ENCODE measurements around the gene DAPL1.

DAPL1 gene, protein sequence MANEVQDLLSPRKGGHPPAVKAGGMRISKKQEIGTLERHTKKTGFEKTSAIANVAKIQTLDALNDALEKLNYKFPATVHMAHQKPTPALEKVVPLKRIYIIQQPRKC

GRCh38 chr2:158795195-158795924, at the start of gene DAPL1:
DAPL1 (plus strand) TSS chr2:158795317; CDS start chr2:158795373, 56 bp downstream.
- Histone ChIP-seq H3K9ac (no peak within 1 kb of the TSS), H3K27ac (no peak within 1 kb of the TSS), H3K9me3 (replicated peaks in 1 of 11) (no peaks in the 10 kb centered on the region), H3K4me2 (peak within 1 kb of the TSS in 10 of 11 experiments; percentile 20 to 67 (median 47); a peak in 17 of 22 replicates), H3K36me3 (no peaks in the 10 kb centered on the region), H3K4me1 (peaks cover 0 to 34% (median 26%) of the 10 kb centered on the region in 10 experiments; a peak in 18 of 20 replicates), H3K27me3 (no peaks in the 10 kb centered on the region; a peak in 1 of 22 replicates), H4K20me1 (no peaks in the 10 kb centered on the region), H3K4me3 (no peak within 1 kb of the TSS)
- no peak for TF ChIP-seq Cebpa-rat (IDR thresholded peaks at IDR 0.05)

DNA sequence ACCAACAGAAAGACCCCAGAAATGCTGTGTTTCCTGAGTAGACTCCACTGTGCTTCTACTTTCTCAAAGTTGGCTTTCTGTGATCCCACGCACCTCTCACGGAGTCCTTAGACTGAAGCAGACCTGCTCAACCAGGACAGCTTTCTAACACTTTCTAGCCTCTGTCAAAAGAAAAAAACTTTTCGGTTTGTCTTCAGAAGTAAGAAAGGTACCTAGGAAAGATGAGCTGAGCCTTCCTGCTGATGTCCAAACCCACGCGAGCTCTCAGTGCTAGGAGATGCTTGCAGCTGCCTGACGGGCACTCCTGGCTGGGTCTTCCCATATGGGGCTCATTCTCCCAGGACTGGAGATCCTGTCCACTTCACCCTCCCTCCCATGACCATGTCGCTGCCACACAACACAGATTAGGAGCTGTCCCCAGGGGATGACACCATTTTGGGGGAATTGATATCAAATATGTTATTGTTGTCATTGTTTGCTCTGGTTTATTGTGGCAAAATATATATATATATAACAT, 49.2 kb upstream of the DAPL1 start:
- TF ChIP-seq Cebpa-rat (IDR thresholded peaks at IDR 0.05): no peak
- H3K4me1 ChIP-seq: peaks cover 0 to 9% (median 0%) of the 10 kb centered on the region in 10 experiments; a peak in 4 of 20 replicates
- no peak overlapping the region for H3K4me3 ChIP-seq
- no peaks in the 10 kb centered on the region for H4K20me1 ChIP-seq
- no peak overlapping the region for H3K4me2 ChIP-seq
- H3K9ac ChIP-seq: no peak overlapping the region
- no peaks in the 10 kb centered on the region for H3K27me3 ChIP-seq
- H3K27ac ChIP-seq: no peak overlapping the region
- no peaks in the 10 kb centered on the region for H3K36me3 ChIP-seq
- no peaks in the 10 kb centered on the region for H3K9me3 ChIP-seq (replicated peaks in 1 of 11)

DNA sequence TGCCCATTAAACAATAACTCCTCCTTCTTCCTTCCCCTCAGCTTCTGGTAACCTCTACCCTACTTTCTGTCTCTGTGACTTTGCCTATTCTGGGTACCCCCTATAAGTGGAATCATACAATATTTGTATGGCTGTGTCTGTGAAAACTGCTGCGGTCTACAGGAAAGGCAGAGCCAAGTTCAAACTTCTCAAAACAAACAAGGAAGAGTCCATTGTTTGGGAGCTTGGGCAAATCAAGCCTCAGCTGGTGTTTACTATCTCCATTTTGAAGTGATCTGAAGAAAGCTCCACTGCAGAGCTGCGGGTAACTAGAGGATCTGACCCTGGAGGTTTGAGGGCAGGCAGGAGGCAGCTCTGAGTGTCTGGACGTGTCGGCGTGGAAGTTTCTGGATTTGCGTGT, 48.6 kb upstream of the DAPL1 start:
- H3K27me3 ChIP-seq: no peaks in the 10 kb centered on the region
- peaks cover 0 to 9% (median 0%) of the 10 kb centered on the region in 10 experiments; a peak in 4 of 20 replicates for H3K4me1 ChIP-seq
- no peak overlapping the region for H3K4me2 ChIP-seq
- TF ChIP-seq Cebpa-rat (IDR thresholded peaks at IDR 0.05): no peak
- H4K20me1 ChIP-seq: no peaks in the 10 kb centered on the region
- H3K9ac ChIP-seq: no peak overlapping the region
- H3K27ac ChIP-seq: no peak overlapping the region
- H3K9me3 ChIP-seq (replicated peaks in 1 of 11): no peaks in the 10 kb centered on the region
- H3K36me3 ChIP-seq: no peaks in the 10 kb centered on the region
- no peak overlapping the region for H3K4me3 ChIP-seq

GRCh38 chr2:158747281-158747680, 47.8 kb upstream of the DAPL1 start:
- no peak overlapping the region for H3K27ac ChIP-seq
- TF ChIP-seq Cebpa-rat (IDR thresholded peaks at IDR 0.05): no peak

GRCh38 chr2:158748926-158749590, 46.1 kb upstream of the DAPL1 start:
- no peak for TF ChIP-seq Cebpa-rat (IDR thresholded peaks at IDR 0.05)
- Histone ChIP-seq H3K4me3 (no peak overlapping the region), H3K9ac (no peak overlapping the region), H3K4me2 (no peak overlapping the region), H3K27ac (no peak overlapping the region), H3K4me1 (peaks cover 0 to 4% (median 0%) of the 10 kb centered on the region in 10 experiments; a peak in 4 of 20 replicates), H3K36me3 (no peaks in the 10 kb centered on the region), H3K27me3 (no peaks in the 10 kb centered on the region), H4K20me1 (no peaks in the 10 kb centered on the region), H3K9me3 (replicated peaks in 1 of 11) (no peaks in the 10 kb centered on the region)

More at GRCh38 chr2:158747281-158747680, 47.8 kb upstream of the DAPL1 start:
- H4K20me1 ChIP-seq: no peaks in the 10 kb centered on the region
- no peak overlapping the region for H3K4me3 ChIP-seq
- H3K9ac ChIP-seq: no peak overlapping the region
- H3K4me1 ChIP-seq: peaks cover 0 to 9% (median 0%) of the 10 kb centered on the region in 10 experiments; a peak in 4 of 20 replicates
- no peak overlapping the region for H3K4me2 ChIP-seq
- H3K9me3 ChIP-seq (replicated peaks in 1 of 11): no peaks in the 10 kb centered on the region
- no peaks in the 10 kb centered on the region for H3K27me3 ChIP-seq
- H3K36me3 ChIP-seq: no peaks in the 10 kb centered on the region

GRCh38 chr2:158750458-158751125, 44.5 kb upstream of the DAPL1 start:
- TF ChIP-seq Cebpa-rat (IDR thresholded peaks at IDR 0.05): no peak

DNA sequence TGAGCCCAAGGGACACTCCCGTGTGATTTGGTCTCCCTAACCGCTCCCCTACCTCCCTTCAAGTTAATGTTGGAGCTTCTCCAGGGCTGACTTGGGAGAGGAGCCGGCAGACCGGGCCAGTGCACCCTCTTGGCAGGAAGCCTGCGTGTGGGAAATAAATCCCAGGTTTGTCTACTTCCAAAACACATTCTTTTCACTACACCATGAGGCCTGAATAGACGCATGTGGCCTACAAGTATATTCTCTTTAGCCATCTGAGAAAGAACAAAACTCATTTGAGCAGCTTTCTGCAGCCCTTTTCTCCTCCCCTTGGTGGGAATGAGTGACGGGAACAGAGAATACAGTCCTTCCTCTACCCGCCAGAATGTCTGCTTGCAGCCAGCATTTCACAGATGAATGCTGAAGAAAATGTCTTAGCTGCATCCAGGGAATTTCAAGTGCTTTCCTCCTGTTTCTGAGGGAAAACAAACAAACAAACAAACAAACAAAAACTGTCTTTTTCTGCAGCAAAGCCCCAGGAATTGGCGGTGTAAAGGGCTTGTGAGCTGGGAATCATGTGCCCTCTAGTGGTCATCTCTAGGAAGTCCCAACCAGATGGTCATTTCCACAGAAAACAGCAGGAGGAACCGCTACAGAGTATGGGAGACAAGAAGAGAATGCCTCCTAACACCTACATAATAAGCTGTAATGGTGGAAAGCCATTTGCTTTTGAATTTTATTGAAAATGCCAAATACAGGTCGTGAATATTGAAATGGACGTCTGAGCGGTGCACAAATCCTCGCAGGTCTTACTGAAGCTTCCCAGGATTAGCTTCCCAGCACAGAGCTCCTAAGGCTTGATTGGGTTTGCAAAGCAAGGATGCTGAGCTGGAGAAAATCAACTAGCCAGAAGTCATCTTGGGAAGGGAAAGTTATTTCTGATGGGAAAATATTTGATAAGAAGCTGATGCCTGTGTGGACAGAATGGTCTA, 41.2 kb upstream of the DAPL1 start:
- Histone ChIP-seq H3K36me3 (no peaks in the 10 kb centered on the region), H3K4me3 (no peak overlapping the region), H3K9ac (no peak overlapping the region), H3K4me2 (no peak overlapping the region), H3K4me1 (no peaks in the 10 kb centered on the region), H4K20me1 (no peaks in the 10 kb centered on the region), H3K27ac (no peak overlapping the region), H3K27me3 (no peaks in the 10 kb centered on the region), H3K9me3 (replicated peaks in 1 of 11) (no peaks in the 10 kb centered on the region)
- no peak for TF ChIP-seq Cebpa-rat (IDR thresholded peaks at IDR 0.05)

More at GRCh38 chr2:158750458-158751125, 44.5 kb upstream of the DAPL1 start:
- Histone ChIP-seq H3K4me3 (no peak overlapping the region), H3K4me1 (no peaks in the 10 kb centered on the region), H3K9ac (no peak overlapping the region), H3K27me3 (no peaks in the 10 kb centered on the region), H4K20me1 (no peaks in the 10 kb centered on the region), H3K9me3 (replicated peaks in 1 of 11) (no peaks in the 10 kb centered on the region), H3K4me2 (no peak overlapping the region), H3K27ac (no peak overlapping the region), H3K36me3 (no peaks in the 10 kb centered on the region)

- H4K20me1 ChIP-seq: no peaks in the 10 kb centered on the region
- no peak overlapping the region for H3K4me2 ChIP-seq
- H3K9ac ChIP-seq: no peak overlapping the region
- H3K36me3 ChIP-seq: no peaks in the 10 kb centered on the region
- no peak overlapping the region for H3K4me3 ChIP-seq
- no peaks in the 10 kb centered on the region for H3K27me3 ChIP-seq
- H3K4me1 ChIP-seq: no peaks in the 10 kb centered on the region
- no peak overlapping the region for H3K27ac ChIP-seq
- no peaks in the 10 kb centered on the region for H3K9me3 ChIP-seq (replicated peaks in 1 of 11)
- no peak for TF ChIP-seq Cebpa-rat (IDR thresholded peaks at IDR 0.05)
Observed at GRCh38 chr2:158755310-158756087, 39.6 kb upstream of the DAPL1 start.
